HG03045 (cell line): ENCODE measurements around the gene TMEM135.

Experiments used
- ATAC-seq: cut with Tn5 transposase; IDR thresholded peaks from one replicate; pipeline ENCODE4 v1.9.1; 2021; ENCODE audit warnings: mild to moderate bottlenecking, moderate library complexity; ENCODE audit not compliant: unreplicated experiment

TMEM135 gene

GRCh38 chr11:87298155-87298554 is 260.4 kb downstream of the TMEM135 start:
- no peak for ATAC-seq

- no peak for ATAC-seq
Observed at GRCh38 chr11:87299041-87299481, 261.3 kb downstream of the TMEM135 start.

DNA sequence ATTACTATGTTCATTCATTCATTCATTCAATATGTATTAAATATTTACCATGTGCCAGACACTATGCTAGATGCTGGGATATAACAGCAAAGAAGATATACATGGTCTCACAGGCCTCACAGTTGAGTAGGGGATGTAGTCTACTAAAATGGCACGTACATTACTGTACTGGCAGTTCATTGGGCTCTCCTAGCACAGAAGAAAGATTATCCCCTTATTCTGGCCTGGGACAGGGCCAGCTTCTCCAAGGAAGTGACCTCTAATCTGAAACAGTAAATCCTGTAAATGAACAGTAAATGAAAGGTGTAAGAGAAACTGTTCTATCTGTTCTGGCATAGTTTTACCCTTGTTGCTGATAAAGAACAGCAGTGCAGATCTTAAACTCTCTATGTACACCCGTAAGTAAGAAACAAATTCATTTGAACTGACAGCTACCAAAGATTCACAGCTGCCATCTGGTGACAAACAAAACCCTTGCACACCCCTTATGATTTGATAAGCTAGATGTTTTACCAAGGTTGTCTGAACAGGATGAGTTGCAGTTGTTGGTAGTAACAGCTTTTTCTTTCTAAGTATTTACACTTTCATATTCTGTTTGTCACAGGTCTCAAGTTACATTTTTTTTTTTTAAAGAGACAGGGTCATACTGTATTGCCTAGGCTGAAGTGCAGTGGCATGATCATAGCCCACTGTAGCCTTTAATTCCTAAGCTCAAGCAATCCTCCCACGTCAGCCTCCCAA is 263.1 kb downstream of the TMEM135 start:
- no peak for ATAC-seq

GRCh38 chr11:87301785-87302540 is 264.2 kb downstream of the TMEM135 start:
- ATAC-seq = no peak

DNA sequence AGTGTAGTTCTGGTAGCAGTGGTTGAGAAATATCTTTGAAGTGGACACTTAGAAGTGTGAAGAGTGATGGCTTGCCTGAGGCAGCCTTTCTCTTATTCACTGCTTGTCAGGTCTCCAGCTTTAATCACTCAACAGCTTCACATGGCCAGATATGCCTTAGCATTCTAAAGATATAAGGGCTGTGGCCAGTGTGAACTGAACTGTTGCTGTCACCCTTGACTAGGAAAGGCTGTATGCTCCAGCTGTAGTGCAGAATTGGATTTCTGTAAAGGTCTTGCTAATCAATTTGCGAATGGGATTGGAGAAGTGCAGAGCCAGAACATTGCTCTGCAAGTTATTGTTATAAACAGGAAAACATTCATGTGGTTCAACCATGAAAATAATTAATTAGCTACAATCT is 266.7 kb downstream of the TMEM135 start:
- ATAC-seq = no peak

DNA sequence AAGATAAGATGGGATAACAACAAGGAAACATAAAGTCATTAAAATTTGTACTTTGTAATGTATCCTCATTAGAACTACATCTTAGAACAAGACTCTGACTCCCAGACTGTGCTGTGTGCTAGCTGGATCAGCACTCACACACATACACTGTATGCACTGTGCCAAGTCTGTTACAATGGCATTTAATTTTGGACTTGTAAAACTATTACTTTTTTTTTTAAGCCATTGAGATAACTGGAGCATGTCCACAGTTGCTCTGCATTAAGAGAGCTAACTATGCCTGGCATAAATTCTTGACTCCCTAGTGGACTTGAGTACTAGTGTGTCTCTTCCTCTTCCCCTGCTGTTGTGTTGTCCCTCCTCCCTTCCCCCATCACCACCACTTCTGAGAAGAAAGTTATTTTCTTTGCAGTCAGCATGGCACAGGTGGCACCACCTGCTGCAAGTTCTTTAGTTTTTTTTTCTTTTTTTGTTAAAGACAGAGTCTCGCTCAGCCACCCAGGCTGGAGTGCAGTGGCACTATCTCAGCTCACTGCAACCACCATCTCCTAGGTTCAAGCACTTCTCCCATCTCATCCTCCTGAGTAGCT is 268.6 kb downstream of the TMEM135 start:
- no peak for ATAC-seq

DNA sequence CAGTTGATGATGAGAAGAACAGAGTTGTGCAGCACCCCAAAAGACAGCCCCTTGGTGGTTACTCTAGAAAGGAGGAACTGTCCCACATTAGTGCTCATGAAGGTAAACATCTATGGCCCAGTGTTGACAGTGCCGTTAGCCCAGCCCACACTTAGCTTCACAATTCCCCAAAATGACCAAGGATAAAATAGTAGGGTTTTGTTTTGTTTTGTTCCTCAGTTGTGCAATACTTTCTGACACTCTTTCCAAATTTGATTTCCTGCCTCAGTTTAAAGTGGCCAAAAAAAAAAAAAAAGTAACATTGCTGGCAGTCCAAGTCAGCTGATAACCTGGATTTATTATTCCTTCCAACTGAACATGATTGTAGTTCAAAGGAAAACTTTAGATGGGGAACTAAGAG is 269.4 kb downstream of the TMEM135 start:
- ATAC-seq = no peak

GRCh38 chr11:87315229-87315628 is 277.5 kb downstream of the TMEM135 start:
- no peak for ATAC-seq

DNA sequence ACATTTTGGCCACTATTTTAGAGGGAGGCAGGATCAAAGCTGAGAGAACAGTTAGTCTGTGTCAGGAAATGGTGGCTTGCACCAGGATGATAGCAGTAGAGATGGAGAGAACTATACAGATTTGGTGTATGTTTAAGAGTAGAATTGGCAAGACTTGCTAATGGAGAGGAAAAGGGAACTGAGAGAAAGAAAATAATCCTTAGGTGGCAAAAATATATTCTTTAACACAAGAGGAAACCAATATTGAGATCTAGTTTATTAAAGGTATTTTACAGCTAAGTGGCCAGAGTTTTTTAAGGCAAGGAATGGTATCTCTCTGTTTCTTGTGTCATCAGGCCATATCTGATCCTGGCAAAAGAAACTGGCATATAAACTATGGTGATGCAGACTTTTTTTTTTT is 278.8 kb downstream of the TMEM135 start:
- no peak for ATAC-seq

DNA sequence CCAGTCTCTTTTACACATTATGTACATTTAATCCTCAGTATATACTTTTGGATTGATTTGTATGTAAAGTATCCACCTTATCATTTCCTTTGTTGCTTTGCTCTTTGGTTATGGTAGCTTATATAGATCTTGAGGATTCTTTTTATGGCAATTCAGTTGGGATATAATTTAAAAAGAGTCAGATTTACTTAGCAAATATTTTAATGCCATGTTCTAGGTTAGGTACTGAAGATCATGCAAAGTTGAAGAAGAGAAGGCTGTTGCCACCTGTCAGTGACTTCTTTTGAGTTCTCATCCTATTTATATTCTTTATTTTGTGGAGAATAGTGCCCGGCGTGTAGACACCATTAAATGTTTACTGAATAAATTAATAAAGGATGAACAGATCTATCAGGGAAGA is 279.7 kb downstream of the TMEM135 start:
- no peak for ATAC-seq

DNA sequence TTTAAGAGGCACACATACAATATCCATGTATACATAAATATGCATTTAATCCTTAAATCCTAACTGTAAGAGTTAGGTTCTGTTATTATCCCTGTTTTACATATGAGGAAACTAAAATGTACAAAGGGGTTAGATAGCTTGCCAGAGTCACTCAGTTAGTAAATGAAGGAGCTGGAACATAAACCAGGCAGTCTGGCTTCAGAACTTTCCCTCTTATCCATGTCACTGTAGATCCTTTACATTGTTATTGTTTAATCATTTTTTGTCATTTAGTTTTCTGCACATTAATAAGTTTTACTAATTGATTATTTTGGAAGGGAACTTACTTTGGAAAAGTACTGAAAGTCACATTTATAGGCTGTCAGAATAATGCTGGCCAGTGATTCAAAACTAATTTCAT is 282.4 kb downstream of the TMEM135 start:
- ATAC-seq = no peak

GRCh38 chr11:87322568-87322967 is 284.8 kb downstream of the TMEM135 start:
- no peak for ATAC-seq

GRCh38 chr11:87323899-87324298 is 286.2 kb downstream of the TMEM135 start:
- ATAC-seq = no peak

DNA sequence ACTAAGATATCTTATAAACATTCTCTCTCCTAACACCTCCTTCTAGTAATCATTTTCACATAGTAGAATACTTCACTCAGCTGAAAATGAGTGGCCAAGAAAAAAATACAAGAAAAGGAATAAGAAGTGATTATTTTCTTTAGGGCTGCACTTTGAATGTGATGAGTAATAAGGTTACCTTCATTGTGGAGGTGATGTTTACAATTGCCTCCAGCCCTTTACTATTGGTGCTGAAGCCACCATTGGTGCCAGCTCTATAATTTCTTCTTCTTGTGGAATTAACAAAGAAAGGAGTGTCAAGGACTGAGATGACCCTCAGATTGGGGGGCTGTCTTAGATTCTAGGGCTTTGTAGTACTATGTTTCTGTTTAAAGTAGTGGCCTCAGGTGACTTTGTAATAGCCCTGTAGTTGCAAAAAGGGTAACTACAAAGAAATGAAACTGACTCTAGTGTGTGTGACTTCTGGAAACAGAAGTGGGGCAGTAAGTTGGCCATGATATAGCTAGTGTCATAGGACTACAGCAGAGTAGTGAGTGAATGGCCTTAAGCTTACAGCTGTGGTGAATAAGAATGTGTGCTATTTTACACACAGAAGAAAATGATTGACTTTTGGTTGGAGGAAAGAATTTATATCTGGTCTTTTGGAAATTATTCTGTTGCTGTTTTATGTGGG is 287.2 kb downstream of the TMEM135 start:
- no peak for ATAC-seq

DNA sequence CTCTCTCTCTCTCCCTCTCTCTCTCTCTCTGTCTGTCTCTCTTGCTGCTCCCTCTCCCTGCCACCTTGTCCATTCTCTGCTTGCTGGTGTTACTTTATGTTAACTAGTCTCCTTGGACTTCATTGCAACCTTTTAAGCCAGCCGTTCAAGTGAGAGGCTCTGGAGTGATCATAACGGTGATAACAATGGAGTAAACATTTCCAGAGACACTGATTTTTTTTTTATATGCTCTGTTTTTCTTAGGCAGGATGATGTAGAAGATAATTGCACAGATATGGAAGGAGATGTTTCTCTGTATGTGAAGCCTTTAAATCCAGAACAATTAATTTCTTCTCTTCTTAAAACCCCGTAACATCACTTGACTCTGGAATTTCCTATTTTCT is 287.7 kb downstream of the TMEM135 start:
- ATAC-seq = no peak

GRCh38 chr11:87326594-87326993 is 288.9 kb downstream of the TMEM135 start:
- no peak for ATAC-seq

- ATAC-seq = no peak
Observed at GRCh38 chr11:87329172-87329571, 291.4 kb downstream of the TMEM135 start.

- ATAC-seq = no peak
Observed at GRCh38 chr11:87330187-87330601, 292.5 kb downstream of the TMEM135 start.

- ATAC-seq = no peak
Observed at GRCh38 chr11:87331273-87331672, 293.5 kb downstream of the TMEM135 start.

DNA sequence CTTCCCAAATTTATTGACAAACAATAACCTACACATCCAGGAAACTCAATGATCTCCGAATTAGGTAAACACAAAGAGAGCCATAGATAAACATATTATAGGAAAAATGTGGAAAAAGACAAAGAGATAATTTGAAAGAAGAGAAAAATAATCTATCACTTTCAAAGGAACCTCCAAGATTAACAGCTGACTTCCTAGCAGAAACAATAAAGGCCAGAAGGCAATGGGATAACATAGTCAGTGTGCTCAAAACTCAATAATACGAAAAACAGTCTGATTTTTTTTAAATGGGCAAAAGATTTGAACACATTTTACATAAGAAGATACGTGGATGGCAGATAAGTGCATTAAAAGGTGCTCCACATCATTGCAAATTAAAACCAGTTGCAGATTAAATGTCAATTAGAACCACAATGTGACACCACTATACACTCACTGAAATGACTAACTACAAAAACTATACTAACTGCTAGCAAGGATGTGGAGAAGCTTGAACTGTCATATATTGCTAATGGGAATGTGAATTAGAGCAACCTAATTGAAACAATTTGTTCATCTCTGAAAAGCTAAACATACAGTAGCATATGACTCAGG is 300.4 kb downstream of the TMEM135 start:
- no peak for ATAC-seq

DNA sequence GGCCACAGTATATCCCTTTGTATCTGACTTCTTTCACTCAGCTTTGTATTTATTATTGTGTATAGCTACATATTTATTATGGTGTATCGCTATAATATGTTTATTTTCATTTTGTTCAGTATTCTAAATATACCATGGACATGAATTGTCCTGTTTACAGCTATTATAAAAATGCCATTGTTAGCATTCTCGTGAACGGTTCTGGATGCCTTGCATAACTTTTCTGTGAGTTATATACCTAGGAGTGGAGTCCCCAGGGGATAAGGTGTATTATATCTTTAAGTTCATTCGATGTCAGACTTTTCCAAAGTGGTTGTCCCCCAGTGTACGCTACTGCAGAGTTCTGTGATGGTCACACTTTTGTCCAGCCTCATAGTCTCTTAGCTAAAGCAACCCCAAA is 301.7 kb downstream of the TMEM135 start:
- ATAC-seq = no peak
